ENCODE data around the gene MATR3.

DNA sequence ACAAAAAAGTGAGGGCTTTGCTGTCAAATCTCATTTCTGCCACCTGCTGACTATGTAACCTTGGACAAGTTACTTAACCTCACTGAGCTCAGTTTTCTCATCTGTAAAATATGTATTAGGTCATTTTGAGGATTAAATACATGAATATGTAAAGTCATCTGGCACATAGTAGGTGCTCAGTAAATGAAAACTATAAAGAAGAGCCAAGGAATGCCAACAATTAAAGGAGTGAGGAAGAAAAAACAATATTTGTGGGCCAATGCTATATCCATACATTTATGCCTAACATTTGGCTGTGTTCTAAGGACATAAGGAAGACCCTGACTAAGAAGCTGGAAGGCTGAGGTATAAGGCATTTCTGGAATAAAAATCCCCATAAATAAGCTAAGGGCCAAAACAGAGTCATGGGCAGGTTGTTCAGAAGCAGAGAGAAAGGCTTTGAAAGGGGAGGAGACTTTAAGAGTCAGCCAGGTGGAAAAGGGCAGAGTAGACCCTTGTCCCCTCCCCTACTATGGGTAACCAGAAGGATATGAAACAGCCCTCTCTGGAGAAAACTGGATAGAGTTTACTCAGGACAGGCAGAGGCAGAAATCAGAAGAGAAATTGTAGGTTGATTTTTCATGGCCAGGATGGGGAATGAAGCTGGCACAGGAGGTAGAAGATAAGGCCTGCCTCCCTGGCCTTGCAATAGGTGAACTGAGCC is 47.8 kb upstream of the MATR3 start:
- TF ChIP-seq, protein P1, sequence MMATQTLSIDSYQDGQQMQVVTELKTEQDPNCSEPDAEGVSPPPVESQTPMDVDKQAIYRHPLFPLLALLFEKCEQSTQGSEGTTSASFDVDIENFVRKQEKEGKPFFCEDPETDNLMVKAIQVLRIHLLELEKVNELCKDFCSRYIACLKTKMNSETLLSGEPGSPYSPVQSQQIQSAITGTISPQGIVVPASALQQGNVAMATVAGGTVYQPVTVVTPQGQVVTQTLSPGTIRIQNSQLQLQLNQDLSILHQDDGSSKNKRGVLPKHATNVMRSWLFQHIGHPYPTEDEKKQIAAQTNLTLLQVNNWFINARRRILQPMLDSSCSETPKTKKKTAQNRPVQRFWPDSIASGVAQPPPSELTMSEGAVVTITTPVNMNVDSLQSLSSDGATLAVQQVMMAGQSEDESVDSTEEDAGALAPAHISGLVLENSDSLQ (IDR thresholded peaks at IDR 0.05): no peak
- TF ChIP-seq EZH2 (IDR thresholded peaks at IDR 0.05; ENCODE audit: borderline replicate concordance, control insufficient read depth, low read depth, low read length) (no peak), CHD2 (IDR thresholded peaks at IDR 0.05; ENCODE audit: borderline replicate concordance, low read depth, low read length) (no peak), SIN3A (IDR thresholded peaks at IDR 0.05; ENCODE audit: low read depth, low read length) (no peak), ZBED1 (IDR thresholded peaks at IDR 0.05; ENCODE audit: borderline replicate concordance) (no peak), YBX1 (IDR thresholded peaks at IDR 0.05) (no peak)
- TF ChIP-seq, protein P2, sequence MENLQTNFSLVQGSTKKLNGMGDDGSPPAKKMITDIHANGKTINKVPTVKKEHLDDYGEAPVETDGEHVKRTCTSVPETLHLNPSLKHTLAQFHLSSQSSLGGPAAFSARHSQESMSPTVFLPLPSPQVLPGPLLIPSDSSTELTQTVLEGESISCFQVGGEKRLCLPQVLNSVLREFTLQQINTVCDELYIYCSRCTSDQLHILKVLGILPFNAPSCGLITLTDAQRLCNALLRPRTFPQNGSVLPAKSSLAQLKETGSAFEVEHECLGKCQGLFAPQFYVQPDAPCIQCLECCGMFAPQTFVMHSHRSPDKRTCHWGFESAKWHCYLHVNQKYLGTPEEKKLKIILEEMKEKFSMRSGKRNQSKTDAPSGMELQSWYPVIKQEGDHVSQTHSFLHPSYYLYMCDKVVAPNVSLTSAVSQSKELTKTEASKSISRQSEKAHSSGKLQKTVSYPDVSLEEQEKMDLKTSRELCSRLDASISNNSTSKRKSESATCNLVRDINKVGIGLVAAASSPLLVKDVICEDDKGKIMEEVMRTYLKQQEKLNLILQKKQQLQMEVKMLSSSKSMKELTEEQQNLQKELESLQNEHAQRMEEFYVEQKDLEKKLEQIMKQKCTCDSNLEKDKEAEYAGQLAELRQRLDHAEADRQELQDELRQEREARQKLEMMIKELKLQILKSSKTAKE (IDR thresholded peaks at IDR 0.05; ENCODE audit: low read depth, poor library complexity, severe bottlenecking): no peak
- TF ChIP-seq, protein P3, sequence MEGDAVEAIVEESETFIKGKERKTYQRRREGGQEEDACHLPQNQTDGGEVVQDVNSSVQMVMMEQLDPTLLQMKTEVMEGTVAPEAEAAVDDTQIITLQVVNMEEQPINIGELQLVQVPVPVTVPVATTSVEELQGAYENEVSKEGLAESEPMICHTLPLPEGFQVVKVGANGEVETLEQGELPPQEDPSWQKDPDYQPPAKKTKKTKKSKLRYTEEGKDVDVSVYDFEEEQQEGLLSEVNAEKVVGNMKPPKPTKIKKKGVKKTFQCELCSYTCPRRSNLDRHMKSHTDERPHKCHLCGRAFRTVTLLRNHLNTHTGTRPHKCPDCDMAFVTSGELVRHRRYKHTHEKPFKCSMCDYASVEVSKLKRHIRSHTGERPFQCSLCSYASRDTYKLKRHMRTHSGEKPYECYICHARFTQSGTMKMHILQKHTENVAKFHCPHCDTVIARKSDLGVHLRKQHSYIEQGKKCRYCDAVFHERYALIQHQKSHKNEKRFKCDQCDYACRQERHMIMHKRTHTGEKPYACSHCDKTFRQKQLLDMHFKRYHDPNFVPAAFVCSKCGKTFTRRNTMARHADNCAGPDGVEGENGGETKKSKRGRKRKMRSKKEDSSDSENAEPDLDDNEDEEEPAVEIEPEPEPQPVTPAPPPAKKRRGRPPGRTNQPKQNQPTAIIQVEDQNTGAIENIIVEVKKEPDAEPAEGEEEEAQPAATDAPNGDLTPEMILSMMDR (IDR thresholded peaks at IDR 0.05 in 2 of 3, conservative IDR thresholded peaks at IDR 0.05 in 1 of 3; ENCODE audit: control insufficient read depth in 2 of 3, extremely low read depth in 1 of 3, insufficient read depth in 1 of 3, low read depth in 3 of 3, low read length in 3 of 3): no peak
